GM23248 (cell line): ENCODE measurements around the gene KCNJ1.

ENCODE experiments used
- EZH2 ChIP-seq: fragments of 200-600 bp; sonication (generic); IDR thresholded peaks from 2 replicates; pipeline ENCODE4 v1.6.1; 2018; ENCODE audit warnings: antibody characterized with exemption, mild to moderate bottlenecking; ENCODE audit not compliant: insufficient read depth, poor library complexity, severe bottlenecking
- EZH2phosphoT487 ChIP-seq: fragments of 200-600 bp; sonication (generic); IDR thresholded peaks from 2 replicates; pipeline ENCODE4 v1.6.1; 2018; ENCODE audit warnings: antibody characterized with exemption, moderate library complexity, mild to moderate bottlenecking, low read depth; ENCODE audit not compliant: insufficient read depth

DNA sequence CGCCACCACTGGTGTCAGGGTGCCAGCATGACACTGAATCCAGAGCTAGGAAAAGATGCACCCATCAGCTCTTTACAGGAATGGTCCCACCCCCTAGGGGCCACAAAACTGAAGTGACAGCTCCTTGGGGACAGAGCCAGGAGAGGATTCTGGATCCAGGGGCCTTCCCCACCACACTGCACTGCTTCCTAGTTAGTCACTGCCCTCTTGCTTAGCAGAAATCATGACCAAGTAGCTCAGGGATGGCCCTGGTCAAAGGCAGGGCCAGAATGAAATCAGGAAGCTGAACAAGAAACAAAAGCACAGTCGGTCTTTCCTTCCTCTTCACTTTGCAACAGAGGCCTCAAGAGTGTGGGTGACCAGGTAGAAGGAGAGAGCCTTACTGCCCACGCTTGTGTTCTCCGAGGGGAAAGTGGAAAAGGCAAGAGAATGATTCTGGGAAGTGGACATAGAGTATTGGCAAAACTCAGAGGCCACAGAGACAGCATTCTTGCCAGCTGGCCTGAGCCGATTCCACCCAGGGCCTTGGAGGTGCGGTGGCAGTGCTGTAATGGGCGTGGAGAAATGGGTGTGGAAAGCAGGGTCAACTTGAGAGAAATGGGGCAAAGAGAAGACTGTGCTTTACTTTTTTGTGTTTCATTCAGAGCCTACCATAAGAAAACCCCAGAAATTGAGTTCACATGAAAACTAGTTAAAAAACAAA is 39.8 kb downstream of the KCNJ1 start:
- TF ChIP-seq EZH2 (no peak), EZH2phosphoT487 (no peak)
